GM12878 (cell line): ENCODE measurements around the gene CCND2.

Experiments
- BRCA1 ChIP-seq: IDR thresholded peaks from 2 replicates; pipeline ENCODE4 v1.6.1; 2011; ENCODE audit warnings: low read depth, low read length, improper control_type of control experiment
- EZH2 ChIP-seq: IDR thresholded peaks from 2 replicates; pipeline ENCODE4 v1.6.1; 2012; ENCODE audit warnings: low read depth, mild to moderate bottlenecking, control low read depth, inconsistent platforms, low read length, borderline replicate concordance; ENCODE audit not compliant: control insufficient read depth
- HDAC2 ChIP-seq: fragments of 200-600 bp; sonication (generic); IDR thresholded peaks from 2 replicates; pipeline ENCODE4 v1.6.1; 2017
- JUND ChIP-seq: IDR thresholded peaks from 2 replicates; pipeline ENCODE4 v1.6.1; 2012; ENCODE audit warnings: low read depth, mild to moderate bottlenecking, low read length, improper control_type of control experiment, moderate library complexity
- POLR2AphosphoS2 ChIP-seq: IDR thresholded peaks from 2 replicates; pipeline ENCODE4 v1.6.1; 2011; ENCODE audit warnings: low read depth, mild to moderate bottlenecking, low read length, improper control_type of control experiment, moderate library complexity
- RB1 ChIP-seq: fragments of 450-650 bp; formaldehyde crosslinking; IDR thresholded peaks from 2 replicates; pipeline ENCODE4 v1.6.1; 2017; ENCODE audit warnings: mild to moderate bottlenecking, borderline replicate concordance
- SMAD1 ChIP-seq: fragments of 450-650 bp; IDR thresholded peaks from 2 replicates; pipeline ENCODE4 v1.6.1; 2018; ENCODE audit warnings: mild to moderate bottlenecking, low read depth; ENCODE audit not compliant: partially characterized antibody
- TF ChIP-seq, protein P1 (sequence below), 3 experiments: IDR thresholded peaks in 2 of 3; conservative IDR thresholded peaks in 1 of 3; 2 replicates each; pipeline ENCODE4 v1.5.1; 2011; ENCODE audit warnings: low read depth in 3 of 3, low read length in 3 of 3, mild to moderate bottlenecking in 3 of 3, control low read depth in 2 of 3, moderate library complexity in 2 of 3, inconsistent platforms in 1 of 3, mixed read lengths in 1 of 3; ENCODE audit not compliant: control insufficient read depth in 2 of 3, insufficient read depth in 1 of 3; ENCODE audit errors: extremely low read depth in 1 of 3

DNA sequence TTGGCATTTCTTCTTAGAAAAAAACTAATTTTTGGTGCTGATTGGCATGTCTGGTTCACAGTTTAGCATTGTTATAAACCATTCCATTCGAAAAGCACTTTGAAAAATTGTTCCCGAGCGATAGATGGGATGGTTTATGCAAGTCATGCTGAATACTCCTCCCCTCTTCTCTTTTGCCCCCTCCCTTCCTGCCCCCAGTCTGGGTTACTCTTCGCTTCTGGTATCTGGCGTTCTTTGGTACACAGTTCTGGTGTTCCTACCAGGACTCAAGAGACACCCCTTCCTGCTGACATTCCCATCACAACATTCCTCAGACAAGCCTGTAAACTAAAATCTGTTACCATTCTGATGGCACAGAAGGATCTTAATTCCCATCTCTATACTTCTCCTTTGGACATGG lies 27.3 kb downstream of the CCND2 start:
- TF ChIP-seq, protein P1, sequence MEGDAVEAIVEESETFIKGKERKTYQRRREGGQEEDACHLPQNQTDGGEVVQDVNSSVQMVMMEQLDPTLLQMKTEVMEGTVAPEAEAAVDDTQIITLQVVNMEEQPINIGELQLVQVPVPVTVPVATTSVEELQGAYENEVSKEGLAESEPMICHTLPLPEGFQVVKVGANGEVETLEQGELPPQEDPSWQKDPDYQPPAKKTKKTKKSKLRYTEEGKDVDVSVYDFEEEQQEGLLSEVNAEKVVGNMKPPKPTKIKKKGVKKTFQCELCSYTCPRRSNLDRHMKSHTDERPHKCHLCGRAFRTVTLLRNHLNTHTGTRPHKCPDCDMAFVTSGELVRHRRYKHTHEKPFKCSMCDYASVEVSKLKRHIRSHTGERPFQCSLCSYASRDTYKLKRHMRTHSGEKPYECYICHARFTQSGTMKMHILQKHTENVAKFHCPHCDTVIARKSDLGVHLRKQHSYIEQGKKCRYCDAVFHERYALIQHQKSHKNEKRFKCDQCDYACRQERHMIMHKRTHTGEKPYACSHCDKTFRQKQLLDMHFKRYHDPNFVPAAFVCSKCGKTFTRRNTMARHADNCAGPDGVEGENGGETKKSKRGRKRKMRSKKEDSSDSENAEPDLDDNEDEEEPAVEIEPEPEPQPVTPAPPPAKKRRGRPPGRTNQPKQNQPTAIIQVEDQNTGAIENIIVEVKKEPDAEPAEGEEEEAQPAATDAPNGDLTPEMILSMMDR (IDR thresholded peaks at IDR 0.05 in 2 of 3, conservative IDR thresholded peaks at IDR 0.05 in 1 of 3; ENCODE audit: control insufficient read depth in 2 of 3, extremely low read depth in 1 of 3, insufficient read depth in 1 of 3, low read depth in 3 of 3, low read length in 3 of 3), result no peak
- TF ChIP-seq POLR2AphosphoS2, result no peak
- TF ChIP-seq EZH2, result no peak
- no peak for TF ChIP-seq SMAD1
- no peak for TF ChIP-seq BRCA1
- no peak for TF ChIP-seq HDAC2
- no peak for TF ChIP-seq JUND
- TF ChIP-seq RB1, result no peak
